ENCODE measurements around the gene PPP6R3. TPM values are rescaled to one million over a fixed set of nuclear protein-coding genes. Genes with fewer than 3 reads are reported as not detected.

Gene PPP6R3
- total RNA-seq, 4 donors from 2014 or later: 103 to 150 (median 119) TPM

- Histone ChIP-seq H3K36me3 (peaks cover 0 to 70% (median 0%) of the 10 kb centered on the region in 3 donors), H3K4me1 (peaks cover 0 to 7% (median 0%) of the 10 kb centered on the region in 4 donors), H3K27ac (no peak overlapping the region), H3K9me3 (no peaks in the 10 kb centered on the region), H3K27me3 (no peaks in the 10 kb centered on the region), H3K4me3 (no peak overlapping the region)
- no peak for DNase-seq (ENCODE audit: low spot score in 2 of 2)
- no peak for TF ChIP-seq CTCF (IDR thresholded peaks at IDR 0.05)
- TF ChIP-seq POLR2A (IDR thresholded peaks at IDR 0.05): no peak
- TF ChIP-seq EP300 (IDR thresholded peaks at IDR 0.05): no peak
- 93 to 95% methylated on average over 1 of the region's 1 CpG for WGBS, 2 donors
These were observed 99.7 kb downstream of the PPP6R3 start for GRCh38 chr11:68560216-68560615.

- Histone ChIP-seq H3K4me1 (no peaks in the 10 kb centered on the region), H3K36me3 (peaks cover 0 to 84% (median 0%) of the 10 kb centered on the region in 3 donors)
- WGBS, 2 donors: 87 to 92% methylated on average over 2 of the region's 2 CpGs
These were observed 102.9 kb downstream of the PPP6R3 start for GRCh38 chr11:68563454-68563853.

GRCh38 chr11:68564261-68564660 lies 103.7 kb downstream of the PPP6R3 start:
- Histone ChIP-seq H3K27me3 (no peaks in the 10 kb centered on the region), H3K4me1 (no peaks in the 10 kb centered on the region), H3K36me3 (peaks cover 0 to 86% (median 0%) of the 10 kb centered on the region in 3 donors), H3K27ac (no peak overlapping the region), H3K9me3 (no peaks in the 10 kb centered on the region), H3K4me3 (no peak overlapping the region)
- WGBS, 2 donors: 94 to 97% methylated on average over 3 of the region's 3 CpGs
- TF ChIP-seq POLR2A (IDR thresholded peaks at IDR 0.05) (no peak), EP300 (IDR thresholded peaks at IDR 0.05) (no peak), CTCF (IDR thresholded peaks at IDR 0.05) (no peak)
- DNase-seq (ENCODE audit: low spot score in 2 of 2): no peak

More at GRCh38 chr11:68563454-68563853, 102.9 kb downstream of the PPP6R3 start:
- no peak for DNase-seq (ENCODE audit: low spot score in 2 of 2)
- no peaks in the 10 kb centered on the region for H3K27me3 ChIP-seq
- H3K27ac ChIP-seq: no peak overlapping the region
- no peak overlapping the region for H3K4me3 ChIP-seq
- no peak for TF ChIP-seq POLR2A (IDR thresholded peaks at IDR 0.05)
- no peak for TF ChIP-seq EP300 (IDR thresholded peaks at IDR 0.05)
- no peak for TF ChIP-seq CTCF (IDR thresholded peaks at IDR 0.05)
- no peaks in the 10 kb centered on the region for H3K9me3 ChIP-seq

GRCh38 chr11:68565768-68566167 lies 105.2 kb downstream of the PPP6R3 start:
- Histone ChIP-seq H3K4me3 (no peak overlapping the region), H3K4me1 (no peaks in the 10 kb centered on the region), H3K36me3 (peaks cover 0 to 81% (median 0%) of the 10 kb centered on the region in 3 donors), H3K27me3 (no peaks in the 10 kb centered on the region), H3K9me3 (no peaks in the 10 kb centered on the region), H3K27ac (no peak overlapping the region)
- no peak for DNase-seq (ENCODE audit: low spot score in 2 of 2)
- WGBS, 2 donors: 72% methylated on average over 5 of the region's 5 CpGs
- TF ChIP-seq POLR2A (IDR thresholded peaks at IDR 0.05): no peak
- no peak for TF ChIP-seq EP300 (IDR thresholded peaks at IDR 0.05)
- TF ChIP-seq CTCF (IDR thresholded peaks at IDR 0.05): no peak

- no peak for DNase-seq (ENCODE audit: low spot score in 2 of 2)
- Histone ChIP-seq H3K9me3 (no peaks in the 10 kb centered on the region), H3K27me3 (no peaks in the 10 kb centered on the region), H3K4me1 (no peaks in the 10 kb centered on the region), H3K36me3 (peaks cover 0 to 86% (median 10%) of the 10 kb centered on the region in 3 donors), H3K27ac (no peak overlapping the region), H3K4me3 (no peak overlapping the region)
- TF ChIP-seq CTCF (IDR thresholded peaks at IDR 0.05) (no peak), EP300 (IDR thresholded peaks at IDR 0.05) (no peak), POLR2A (IDR thresholded peaks at IDR 0.05) (no peak)
- 58 to 64% methylated on average over 3 of the region's 3 CpGs for WGBS, 2 donors
These were observed 107.0 kb downstream of the PPP6R3 start for GRCh38 chr11:68567553-68567952.
